HG02610 (cell line): ENCODE measurements around the gene TRABD2B.

ENCODE experiments used
- ATAC-seq: cut with Tn5 transposase; IDR thresholded peaks from one replicate; pipeline ENCODE4 v1.9.1; 2021; ENCODE audit warnings: mild to moderate bottlenecking, moderate library complexity; ENCODE audit not compliant: unreplicated experiment

The TRABD2B gene

GRCh38 chr1:47812904-47813514, 184.2 kb downstream of the TRABD2B start:
- no peak for ATAC-seq

- no peak for ATAC-seq
Observed at GRCh38 chr1:47810964-47811682, 186.1 kb downstream of the TRABD2B start.

- ATAC-seq: no peak
Observed at GRCh38 chr1:47809301-47810084, 187.7 kb downstream of the TRABD2B start.

DNA sequence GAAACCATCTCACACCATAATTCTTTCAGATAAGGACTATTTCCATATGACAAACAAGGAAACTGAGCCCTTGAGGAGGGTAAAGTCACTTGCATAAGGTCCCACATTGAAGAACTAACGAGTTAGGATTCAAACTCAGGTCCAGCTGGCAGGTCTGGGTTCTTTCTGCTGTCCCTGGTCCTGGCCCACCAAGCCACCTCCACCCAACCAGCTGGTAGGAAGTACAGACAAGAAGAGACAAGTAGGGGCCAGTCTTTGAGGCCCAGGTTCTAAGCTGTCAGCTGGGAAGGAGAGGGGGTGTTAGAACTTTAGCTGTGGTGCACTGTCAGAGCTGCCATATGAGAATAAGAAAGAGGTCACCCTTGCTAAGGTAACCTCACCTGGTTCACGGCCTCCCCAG, 188.6 kb downstream of the TRABD2B start:
- no peak for ATAC-seq

DNA sequence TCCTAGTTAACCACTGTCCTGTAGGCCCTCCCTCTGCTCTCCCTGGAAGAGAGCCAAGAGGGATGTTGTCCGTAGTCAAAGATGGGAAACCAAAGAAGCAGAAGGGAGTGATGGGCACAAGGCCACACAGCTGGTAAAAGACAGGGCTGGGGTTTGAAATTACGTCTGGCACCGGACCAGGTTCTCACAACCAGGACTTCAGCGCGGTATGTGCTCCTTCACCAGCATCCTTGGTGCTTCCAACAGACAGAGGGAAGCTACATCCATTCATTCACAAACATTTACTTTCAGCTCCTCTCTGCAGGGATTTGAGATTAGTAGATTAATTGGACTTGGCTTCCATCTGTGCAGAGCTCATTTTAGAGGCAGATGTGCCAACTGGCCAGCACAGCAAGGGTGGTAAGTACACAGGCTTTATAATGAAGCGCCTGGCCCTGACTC, 191.2 kb downstream of the TRABD2B start:
- no peak for ATAC-seq

DNA sequence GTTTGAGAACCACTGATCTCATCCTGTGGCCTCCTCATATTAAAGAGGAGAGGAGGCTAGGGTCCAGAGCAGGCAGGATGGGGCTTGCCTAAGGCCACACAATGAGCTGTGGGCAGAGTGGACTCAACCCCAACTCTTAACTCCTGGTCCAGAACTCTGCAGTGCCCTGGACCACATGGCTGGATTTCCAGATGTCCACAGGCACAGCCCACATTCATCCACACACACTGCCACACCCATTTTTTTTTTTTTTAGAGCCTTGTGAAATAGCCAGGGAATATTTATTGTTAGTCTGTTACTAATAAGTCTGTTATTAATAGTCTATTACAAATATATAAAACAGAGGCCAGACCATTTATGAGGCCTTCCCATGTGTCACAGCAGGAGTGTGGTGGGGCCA, 192.2 kb downstream of the TRABD2B start:
- ATAC-seq: no peak

DNA sequence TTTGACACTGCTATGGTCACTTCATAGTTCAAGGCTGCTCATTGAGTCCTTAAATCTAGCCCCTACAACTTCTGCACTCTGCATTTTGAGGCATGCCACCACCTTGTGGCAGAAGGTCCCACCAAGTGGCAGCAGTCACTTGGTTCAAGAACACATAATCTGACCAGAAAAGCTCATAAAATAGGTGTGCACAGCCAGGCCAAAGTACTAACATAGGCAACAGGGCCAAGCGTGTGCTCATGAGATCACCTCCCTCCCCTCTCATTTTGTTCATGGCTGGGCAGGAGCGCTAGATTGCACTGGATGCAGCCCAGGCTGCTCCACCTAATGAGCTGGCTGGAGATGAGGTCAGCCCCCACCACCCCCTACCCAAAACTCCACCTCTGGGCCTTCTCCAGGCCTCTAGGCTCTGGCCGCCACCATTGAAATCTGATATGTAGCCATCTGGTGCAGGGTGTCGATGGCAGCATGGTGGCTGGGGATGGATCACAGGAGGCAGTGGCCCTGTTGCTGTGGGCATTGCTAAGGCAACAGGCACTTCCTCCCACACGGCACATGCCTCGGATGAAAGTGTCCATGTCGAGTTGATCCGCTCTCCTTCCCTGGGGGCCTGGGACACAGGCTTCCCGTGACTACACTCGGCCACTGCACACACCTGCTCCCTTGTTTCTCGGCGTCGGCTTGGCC, 193.2 kb downstream of the TRABD2B start:
- ATAC-seq: no peak

DNA sequence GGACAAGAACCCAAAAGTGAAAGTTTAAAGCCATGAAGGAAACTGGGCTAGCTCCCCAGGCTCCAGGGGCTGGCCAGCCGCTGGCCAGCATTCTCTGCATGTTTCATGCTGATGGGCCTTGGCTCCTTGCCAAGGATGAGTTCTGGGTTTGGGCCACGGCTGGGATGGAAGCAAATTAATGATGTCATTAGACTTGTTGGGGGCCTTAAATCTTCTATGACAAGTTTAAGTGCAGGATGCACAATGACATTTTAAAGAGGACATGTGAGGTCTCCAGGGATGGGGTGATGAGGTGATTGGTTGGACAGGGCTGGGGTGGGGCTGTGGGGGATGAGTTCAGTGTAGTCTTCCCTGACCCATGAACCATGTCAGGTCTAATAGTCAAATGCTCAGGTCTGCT, 199.6 kb downstream of the TRABD2B start:
- ATAC-seq: no peak

- ATAC-seq: no peak
Observed at GRCh38 chr1:47796626-47797025, 200.6 kb downstream of the TRABD2B start.

GRCh38 chr1:47795102-47795501, 202.1 kb downstream of the TRABD2B start:
- no peak for ATAC-seq

GRCh38 chr1:47794530-47794929, 202.7 kb downstream of the TRABD2B start:
- no peak for ATAC-seq

- ATAC-seq: no peak
Observed at GRCh38 chr1:47794081-47794480, 203.1 kb downstream of the TRABD2B start.

GRCh38 chr1:47793563-47793962, 203.6 kb downstream of the TRABD2B start:
- no peak for ATAC-seq

DNA sequence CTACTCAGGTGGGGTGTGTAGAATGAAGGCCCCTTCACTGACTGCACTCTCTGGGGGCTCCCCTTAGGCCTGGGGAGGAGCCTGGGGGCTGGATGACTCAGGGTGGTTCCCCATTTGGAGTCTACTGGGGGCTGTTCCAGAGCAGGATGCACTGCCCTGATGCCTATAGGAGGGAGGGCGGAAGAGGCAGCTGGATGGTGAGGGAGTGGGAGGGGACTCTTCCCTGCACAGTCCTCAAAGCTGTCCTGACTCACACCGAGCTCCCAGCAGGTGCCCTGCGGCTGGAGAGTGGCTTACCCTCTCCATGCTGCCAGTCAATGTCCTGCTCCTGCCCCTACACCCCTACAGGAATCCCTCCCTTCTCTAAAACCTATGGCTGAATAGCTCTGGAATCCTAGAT, 204.4 kb downstream of the TRABD2B start:
- ATAC-seq: no peak

GRCh38 chr1:47791879-47792608, 205.1 kb downstream of the TRABD2B start:
- ATAC-seq: no peak

DNA sequence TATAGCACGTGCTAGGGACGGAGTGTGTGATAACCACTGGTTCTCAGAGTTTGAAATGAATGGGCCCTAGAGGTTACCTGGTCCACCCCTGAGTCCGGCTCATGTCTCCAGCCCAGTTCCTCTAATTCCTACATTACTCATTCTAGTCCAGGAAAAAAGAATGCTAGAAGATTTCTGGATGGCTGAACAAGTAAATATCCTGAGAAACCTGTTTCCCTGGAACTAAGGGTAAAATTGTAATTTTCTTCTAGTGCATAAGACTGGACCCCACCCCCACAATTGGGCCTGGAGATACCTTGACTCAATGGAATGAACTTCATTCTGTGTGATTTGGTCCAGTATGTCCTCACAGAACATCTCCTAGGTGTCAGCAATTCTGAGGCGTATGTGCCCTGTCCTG, 208.4 kb downstream of the TRABD2B start:
- ATAC-seq: no peak

GRCh38 chr1:47787560-47787959, 209.6 kb downstream of the TRABD2B start:
- ATAC-seq: no peak

- ATAC-seq: no peak
Observed at GRCh38 chr1:47786316-47786715, 210.9 kb downstream of the TRABD2B start.

GRCh38 chr1:47785561-47786271, 211.5 kb downstream of the TRABD2B start:
- no peak for ATAC-seq

GRCh38 chr1:47785118-47785517, 212.1 kb downstream of the TRABD2B start:
- ATAC-seq: no peak
